Upper lobe of left lung (tissue), 6 donors: ENCODE results near the gene SMIM31. TPM values are rescaled to one million over a fixed set of nuclear protein-coding genes. Genes with fewer than 3 reads are reported as not detected.

Experiments used
- ATAC-seq, 2 donors: fragments of 200-7000 bp; cut with Tn5 transposase; one replicate each; pipeline ENCODE4 v1.9.1; 2022; ENCODE audit warnings: mild to moderate bottlenecking in 2 of 2, moderate library complexity in 2 of 2; ENCODE audit not compliant: low FRiP score in 2 of 2
- DNase-seq, 2 donors: peaks; one replicate each; pipeline ENCODE4 v3.0.0-alpha.2; 2019 to 2020
- H3K27ac ChIP-seq, 4 donors: fragments of 200-600 bp; sonication (generic); one replicate each; pipeline ENCODE4 v1.5.1; 2016 to 2019
- H3K27me3 ChIP-seq, 4 donors: fragments of 200-600 bp; sonication (generic); one replicate each; pipeline ENCODE4 v1.5.1; 2017 to 2019
- H3K36me3 ChIP-seq, 4 donors: fragments of 200-600 bp; sonication (generic); one replicate each; pipeline ENCODE4 v1.5.1; 2016 to 2019
- H3K4me1 ChIP-seq, 4 donors: fragments of 200-600 bp; sonication (generic); one replicate each; pipeline ENCODE4 v1.5.1; 2018 to 2019
- H3K4me3 ChIP-seq, 4 donors: fragments of 200-600 bp; sonication (generic); one replicate each; pipeline ENCODE4 v1.5.1; 2017 to 2019; ENCODE audit warnings: mild to moderate bottlenecking in 2 of 4, moderate library complexity in 1 of 4
- H3K9me3 ChIP-seq, 4 donors: fragments of 200-600 bp; sonication (generic); one replicate each; pipeline ENCODE4 v1.5.1; 2018 to 2019
- EP300 ChIP-seq, 4 donors: sonication (generic); formaldehyde crosslinking; IDR thresholded peaks; one replicate each; pipeline ENCODE4 v1.5.1; 2017; ENCODE audit warnings: antibody characterized with exemption in 4 of 4, control low read depth in 2 of 4
- POLR2A ChIP-seq, 4 donors: fragments of 450-650 bp; IDR thresholded peaks; one replicate each; pipeline ENCODE4 v1.5.1; 2016 to 2017; ENCODE audit warnings: antibody characterized with exemption in 4 of 4, mild to moderate bottlenecking in 2 of 4
- POLR2AphosphoS5 ChIP-seq, 2 donors: sonication (generic); formaldehyde crosslinking; IDR thresholded peaks; one replicate each; pipeline ENCODE4 v1.5.1; 2017; ENCODE audit warnings: antibody characterized with exemption in 2 of 2
- WGBS, 2 donors: methylation state at CpG; one replicate each; pipeline ENCODE4 v1.1.5; 2017 to 2018; 5-methylcytosine and 5-hydroxymethylcytosine counted together
- total RNA-seq, 6 donors: library from RNA; depleted of rRNA in 4 of 6; stranded (reverse); fragments of >200 nt in 4 of 6; gene quantifications; one replicate each; pipeline versions ENCODE4 v1.1.0 to v1.2.1, GENCODE V29; 2016 to 2021
- TF ChIP-seq, protein P1 (sequence below), 6 experiments: fragments of 450-650 bp in 4 of 6; fragments of 200-600 bp in 2 of 6; sonication (generic) in 2 of 6; IDR thresholded peaks; one replicate each; pipeline ENCODE4 v1.5.1; 2016 to 2019; ENCODE audit warnings: antibody characterized with exemption in 6 of 6
- donor health status: DM: no; HTN: no; CAD: no; lungs with moderate emphysema.
- donor health status: DM: no; HTN: yes; CAD: no; lungs with severe emphysema.

The SMIM31 gene
- 1 to 10 TPM in 1 of 6 donors, under 1 TPM in 3, not detected in 2; 0.11 to 1.7 (median 0.54) TPM for total RNA-seq

DNA sequence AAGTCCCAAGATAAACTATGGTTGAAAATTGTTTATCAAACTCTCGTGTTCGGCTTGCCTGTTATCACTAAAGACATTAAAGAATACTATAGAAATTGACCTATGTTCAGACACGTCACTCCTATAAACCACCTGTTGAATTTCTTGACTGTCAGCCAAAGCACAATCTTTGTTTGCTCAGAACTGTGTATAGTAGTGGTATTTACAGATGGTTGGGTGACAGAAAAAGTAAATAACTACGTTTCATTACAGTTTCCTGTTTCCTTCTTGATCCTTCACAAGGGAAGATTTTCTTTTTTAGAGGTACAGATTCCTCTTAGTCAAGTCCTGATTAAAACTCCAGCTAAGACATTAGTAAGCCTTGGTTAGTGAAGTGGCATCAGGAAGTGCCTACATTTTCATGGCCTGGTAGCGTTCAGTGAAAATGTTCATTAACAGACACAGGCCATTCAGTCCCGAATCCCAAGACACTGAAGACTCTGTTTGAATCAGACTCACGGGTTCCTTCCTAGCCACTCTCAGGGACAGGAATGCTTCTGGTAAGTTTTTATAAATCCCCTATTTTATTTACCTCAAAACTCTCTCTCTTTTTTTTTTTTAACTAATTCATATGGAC is at the start of gene SMIM31:
SMIM31 (plus strand) TSS at position 259 of the 616 bp plus-strand sequence. CDS start 16,313 bp downstream, outside the sequence.
- no peaks in the 10 kb centered on the region for H3K27me3 ChIP-seq
- H3K27ac ChIP-seq, result no peak within 1 kb of the TSS
- no peak for DNase-seq
- no peak for ATAC-seq
- H3K4me3 ChIP-seq, result no peak within 1 kb of the TSS
- H3K36me3 ChIP-seq, result no peaks in the 10 kb centered on the region
- TF ChIP-seq EP300 (IDR thresholded peaks at IDR 0.05) (no peak), POLR2A (IDR thresholded peaks at IDR 0.05) (no peak), POLR2AphosphoS5 (IDR thresholded peaks at IDR 0.05) (no peak)
- TF ChIP-seq, protein P1, sequence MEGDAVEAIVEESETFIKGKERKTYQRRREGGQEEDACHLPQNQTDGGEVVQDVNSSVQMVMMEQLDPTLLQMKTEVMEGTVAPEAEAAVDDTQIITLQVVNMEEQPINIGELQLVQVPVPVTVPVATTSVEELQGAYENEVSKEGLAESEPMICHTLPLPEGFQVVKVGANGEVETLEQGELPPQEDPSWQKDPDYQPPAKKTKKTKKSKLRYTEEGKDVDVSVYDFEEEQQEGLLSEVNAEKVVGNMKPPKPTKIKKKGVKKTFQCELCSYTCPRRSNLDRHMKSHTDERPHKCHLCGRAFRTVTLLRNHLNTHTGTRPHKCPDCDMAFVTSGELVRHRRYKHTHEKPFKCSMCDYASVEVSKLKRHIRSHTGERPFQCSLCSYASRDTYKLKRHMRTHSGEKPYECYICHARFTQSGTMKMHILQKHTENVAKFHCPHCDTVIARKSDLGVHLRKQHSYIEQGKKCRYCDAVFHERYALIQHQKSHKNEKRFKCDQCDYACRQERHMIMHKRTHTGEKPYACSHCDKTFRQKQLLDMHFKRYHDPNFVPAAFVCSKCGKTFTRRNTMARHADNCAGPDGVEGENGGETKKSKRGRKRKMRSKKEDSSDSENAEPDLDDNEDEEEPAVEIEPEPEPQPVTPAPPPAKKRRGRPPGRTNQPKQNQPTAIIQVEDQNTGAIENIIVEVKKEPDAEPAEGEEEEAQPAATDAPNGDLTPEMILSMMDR (IDR thresholded peaks at IDR 0.05), result no peak
- 45 to 49% methylated on average over 7 of the region's 7 CpGs for WGBS, 2 donors
- H3K9me3 ChIP-seq, result peaks cover 0 to 5% (median 1%) of the 10 kb centered on the region in 4 donors
- no peaks in the 10 kb centered on the region for H3K4me1 ChIP-seq

DNA sequence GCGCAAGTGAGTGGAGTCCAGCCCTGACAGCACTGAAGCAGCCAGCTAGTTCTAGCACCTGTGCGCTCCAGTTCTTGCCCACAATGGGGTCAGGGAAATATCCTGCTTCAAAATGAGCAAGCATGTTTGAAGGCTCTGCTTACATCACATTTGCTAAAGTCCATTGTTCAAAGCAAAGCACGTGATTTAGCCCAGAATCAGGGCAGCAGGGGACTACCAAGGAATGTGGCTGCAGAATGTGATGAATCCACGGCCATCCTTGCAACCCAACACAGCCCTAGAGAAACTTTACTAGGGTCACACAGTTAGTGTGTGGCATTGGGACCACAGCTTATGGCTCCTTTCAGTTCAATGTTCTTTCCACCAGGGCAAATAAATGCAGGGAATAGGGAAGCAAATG is 47.3 kb upstream of the SMIM31 start:
- no peak for DNase-seq
- H3K27ac ChIP-seq, result no peak overlapping the region

DNA sequence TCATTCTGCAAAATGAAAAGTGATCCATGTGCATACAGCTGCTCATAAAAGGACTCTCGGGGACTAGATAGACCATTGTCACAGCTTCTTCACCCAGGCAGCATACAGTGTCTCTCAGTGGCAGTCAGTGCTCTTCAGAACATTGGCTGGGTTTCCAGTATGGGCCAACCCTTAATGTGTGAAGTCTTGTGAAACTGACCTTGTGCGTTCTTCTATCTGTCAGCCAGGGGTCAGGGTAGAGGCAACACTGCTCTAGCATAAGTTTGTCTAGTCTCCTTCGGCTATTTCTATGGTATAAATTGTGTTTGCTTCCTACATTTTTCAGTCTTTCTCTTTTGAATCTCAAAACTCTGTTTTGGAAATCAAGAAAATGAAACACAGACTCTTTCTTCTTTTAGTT is 37.0 kb upstream of the SMIM31 start:
- 62 to 78% methylated on average over 3 of the region's 3 CpGs for WGBS, 2 donors
- H3K9me3 ChIP-seq, result no peaks in the 10 kb centered on the region
- no peak overlapping the region for H3K27ac ChIP-seq
- TF ChIP-seq POLR2A (IDR thresholded peaks at IDR 0.05) (no peak), EP300 (IDR thresholded peaks at IDR 0.05) (no peak), POLR2AphosphoS5 (IDR thresholded peaks at IDR 0.05) (no peak)
- TF ChIP-seq, protein P1 (IDR thresholded peaks at IDR 0.05), result no peak
- H3K36me3 ChIP-seq, result no peaks in the 10 kb centered on the region
- ATAC-seq, result no peak
- H3K4me1 ChIP-seq, result no peaks in the 10 kb centered on the region
- H3K4me3 ChIP-seq, result no peak overlapping the region
- no peak for DNase-seq
- no peaks in the 10 kb centered on the region for H3K27me3 ChIP-seq

More for the DNA sequence above, 47.3 kb upstream of the SMIM31 start:
- no peak for TF ChIP-seq EP300 (IDR thresholded peaks at IDR 0.05)
- no peak for TF ChIP-seq POLR2A (IDR thresholded peaks at IDR 0.05)
- TF ChIP-seq POLR2AphosphoS5 (IDR thresholded peaks at IDR 0.05), result no peak
- TF ChIP-seq, protein P1 (IDR thresholded peaks at IDR 0.05), result no peak
- H3K27me3 ChIP-seq, result no peaks in the 10 kb centered on the region
- no peaks in the 10 kb centered on the region for H3K36me3 ChIP-seq
- H3K9me3 ChIP-seq, result no peaks in the 10 kb centered on the region
- no peak for ATAC-seq
- no peaks in the 10 kb centered on the region for H3K4me1 ChIP-seq
- 69 to 77% methylated on average over 4 of the region's 4 CpGs for WGBS, 2 donors
- no peak overlapping the region for H3K4me3 ChIP-seq

DNA sequence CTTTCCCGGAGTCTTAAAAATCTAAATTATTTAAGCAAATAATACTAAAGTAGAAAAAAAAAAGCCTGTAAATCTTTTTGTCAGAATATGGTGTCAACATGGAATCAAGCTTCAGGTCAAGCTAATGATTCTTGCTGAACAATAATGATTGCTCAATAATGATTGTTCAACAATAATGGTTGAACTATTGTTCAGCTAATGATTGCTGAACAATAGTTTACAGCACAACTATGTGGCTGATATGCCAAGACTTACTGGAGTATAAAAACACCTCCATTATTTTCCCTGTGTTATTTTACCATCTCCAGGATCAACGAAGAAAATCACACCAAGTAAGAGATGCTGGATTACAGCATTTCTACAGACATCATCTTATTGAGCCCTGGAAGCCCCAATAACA is 35.1 kb upstream of the SMIM31 start:
- H3K4me3 ChIP-seq, result no peak overlapping the region
- H3K4me1 ChIP-seq, result no peaks in the 10 kb centered on the region
- H3K36me3 ChIP-seq, result no peaks in the 10 kb centered on the region
- no peaks in the 10 kb centered on the region for H3K27me3 ChIP-seq
- TF ChIP-seq POLR2AphosphoS5 (IDR thresholded peaks at IDR 0.05) (no peak), POLR2A (IDR thresholded peaks at IDR 0.05) (no peak), EP300 (IDR thresholded peaks at IDR 0.05) (no peak)
- TF ChIP-seq, protein P1 (IDR thresholded peaks at IDR 0.05), result no peak
- WGBS, 2 donors, result 82 to 93% methylated on average over 2 of the region's 2 CpGs
- H3K27ac ChIP-seq, result no peak overlapping the region
- DNase-seq (no peak), ATAC-seq (no peak)
- H3K9me3 ChIP-seq, result no peaks in the 10 kb centered on the region

DNA sequence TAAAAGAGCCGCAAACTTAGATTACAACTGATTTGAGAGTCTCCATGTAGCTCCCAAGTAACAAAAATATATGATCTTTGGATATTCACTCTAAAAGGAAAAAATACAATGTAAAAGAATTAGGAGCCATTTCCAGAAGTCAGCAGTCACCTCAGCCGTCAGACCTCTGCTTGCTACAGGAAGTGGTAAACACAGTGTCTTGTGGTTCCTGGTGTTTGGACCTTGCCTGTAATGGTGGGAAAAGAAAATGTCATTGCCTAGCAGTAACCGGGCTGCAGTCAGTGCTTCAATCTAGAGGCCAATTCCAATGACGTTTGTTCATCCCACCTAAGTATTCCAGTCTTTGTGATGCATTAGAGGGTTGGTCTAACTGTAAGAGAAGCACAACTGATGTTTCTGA is 28.9 kb upstream of the SMIM31 start:
- WGBS, 2 donors, result 55 to 63% methylated on average over 4 of the region's 4 CpGs
- Histone ChIP-seq H3K27ac (no peak overlapping the region), H3K27me3 (no peaks in the 10 kb centered on the region), H3K36me3 (no peaks in the 10 kb centered on the region), H3K4me1 (no peaks in the 10 kb centered on the region), H3K9me3 (no peaks in the 10 kb centered on the region), H3K4me3 (no peak overlapping the region)
- no peak for ATAC-seq
- TF ChIP-seq, protein P1 (IDR thresholded peaks at IDR 0.05), result no peak
- TF ChIP-seq POLR2AphosphoS5 (IDR thresholded peaks at IDR 0.05) (no peak), POLR2A (IDR thresholded peaks at IDR 0.05) (no peak), EP300 (IDR thresholded peaks at IDR 0.05) (no peak)
- DNase-seq, result no peak
